ENCODE results near the gene LUZP2.

The LUZP2 gene

DNA sequence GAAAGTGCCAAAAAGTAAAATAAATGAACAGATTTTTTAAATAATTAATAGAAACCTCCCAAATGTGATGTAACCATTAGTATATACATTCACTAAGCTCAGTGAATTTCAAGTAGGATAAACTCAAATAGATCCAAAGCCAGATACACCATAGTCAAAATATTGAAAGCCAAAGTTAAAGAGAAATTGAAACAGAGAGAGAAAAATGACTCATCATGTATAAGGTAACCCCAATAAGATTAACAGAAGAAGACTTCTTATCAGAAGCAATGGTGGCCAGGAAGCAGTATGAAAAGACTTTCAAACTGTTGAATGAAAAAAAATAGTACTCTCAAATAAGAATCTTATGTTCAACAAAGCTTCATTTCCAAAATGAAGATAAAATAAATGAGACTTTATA, 70.5 kb downstream of the LUZP2 start:
- Histone ChIP-seq H3K4me1 (ENCODE audit: insufficient read depth, low read length) (no peaks in the 10 kb centered on the region), H3K9ac (ENCODE audit: low read length) (no peak overlapping the region), H3K4me3 (ENCODE audit: low read depth in 1 of 2, low read length in 2 of 2) (no peak overlapping the region), H3K27me3 (ENCODE audit: control insufficient read depth in 1 of 2, insufficient read depth in 2 of 2, low read length in 2 of 2) (no peaks in the 10 kb centered on the region), H3K36me3 (ENCODE audit: insufficient read depth, low read length) (no peaks in the 10 kb centered on the region), H3K9me3 (ENCODE audit: low read length) (no peaks in the 10 kb centered on the region), H3K27ac (ENCODE audit: low read depth, low read length) (no peak overlapping the region)

DNA sequence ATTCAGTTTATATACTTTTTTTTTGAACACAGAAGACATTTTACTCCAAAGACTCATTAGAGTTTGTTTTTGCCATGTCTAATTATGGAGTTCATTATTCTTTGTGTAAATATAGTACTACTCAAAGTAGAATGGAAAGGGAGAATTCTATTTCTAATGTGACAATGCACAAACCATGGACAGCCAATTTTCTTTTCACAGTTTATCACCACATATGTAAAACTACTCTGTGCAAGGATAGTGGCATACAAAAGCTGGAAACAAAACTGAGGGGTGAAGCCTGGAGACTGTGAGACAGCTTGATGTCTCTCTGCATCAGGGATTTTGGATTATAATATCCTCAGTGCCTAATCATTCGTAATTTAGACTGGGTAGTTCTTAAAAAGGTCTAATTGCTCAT, 75.5 kb downstream of the LUZP2 start:
- no peak overlapping the region for H3K9ac ChIP-seq (ENCODE audit: low read length)
- H3K4me1 ChIP-seq (ENCODE audit: insufficient read depth, low read length): no peaks in the 10 kb centered on the region
- no peaks in the 10 kb centered on the region for H3K36me3 ChIP-seq (ENCODE audit: insufficient read depth, low read length)
- no peak overlapping the region for H3K4me3 ChIP-seq (ENCODE audit: low read depth in 1 of 2, low read length in 2 of 2)
- H3K27me3 ChIP-seq (ENCODE audit: control insufficient read depth in 1 of 2, insufficient read depth in 2 of 2, low read length in 2 of 2): no peaks in the 10 kb centered on the region
- no peaks in the 10 kb centered on the region for H3K9me3 ChIP-seq (ENCODE audit: low read length)
- H3K27ac ChIP-seq (ENCODE audit: low read depth, low read length): no peak overlapping the region

DNA sequence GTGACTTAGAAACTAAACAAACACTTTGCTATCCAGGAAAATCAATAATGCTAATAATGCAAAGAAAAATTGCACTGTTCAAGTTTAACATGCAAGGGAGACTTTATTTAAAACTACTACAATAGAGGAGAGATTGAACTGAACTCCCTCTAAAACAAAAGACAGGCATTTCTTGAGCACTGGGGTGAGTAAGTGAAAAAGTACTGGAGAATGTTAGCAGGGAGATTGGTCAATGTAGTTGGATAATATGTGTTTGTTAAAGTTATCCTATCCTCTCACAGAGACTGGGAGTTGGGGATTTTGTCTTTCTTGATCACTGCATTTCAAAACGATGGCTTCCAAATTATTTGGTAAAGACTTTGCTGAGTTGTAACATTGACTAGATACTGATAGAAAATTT, 77.6 kb downstream of the LUZP2 start:
- H3K27me3 ChIP-seq (ENCODE audit: control insufficient read depth in 1 of 2, insufficient read depth in 2 of 2, low read length in 2 of 2): no peaks in the 10 kb centered on the region
- no peaks in the 10 kb centered on the region for H3K36me3 ChIP-seq (ENCODE audit: insufficient read depth, low read length)
- H3K27ac ChIP-seq (ENCODE audit: low read depth, low read length): no peak overlapping the region
- no peaks in the 10 kb centered on the region for H3K9me3 ChIP-seq (ENCODE audit: low read length)
- no peak overlapping the region for H3K4me3 ChIP-seq (ENCODE audit: low read depth in 1 of 2, low read length in 2 of 2)
- H3K4me1 ChIP-seq (ENCODE audit: insufficient read depth, low read length): no peaks in the 10 kb centered on the region
- no peak overlapping the region for H3K9ac ChIP-seq (ENCODE audit: low read length)

DNA sequence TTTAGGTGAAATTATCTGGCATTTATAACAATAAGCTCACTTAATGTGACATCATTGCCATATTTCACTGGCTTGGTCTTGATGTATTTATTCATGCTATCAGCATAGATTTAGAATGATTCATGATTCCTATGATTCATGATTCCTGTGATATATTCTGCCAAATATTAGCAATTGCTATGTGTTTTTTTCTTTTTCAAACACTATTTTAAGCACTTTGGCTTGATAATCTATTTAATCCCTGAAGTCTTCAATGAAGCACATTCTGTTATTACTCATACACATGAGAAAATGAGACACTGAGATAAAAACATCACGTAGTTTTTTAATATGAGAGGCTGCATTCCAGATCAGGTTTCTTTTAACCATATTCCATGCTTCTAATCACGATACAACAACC, 78.5 kb downstream of the LUZP2 start:
- H3K9me3 ChIP-seq (ENCODE audit: low read length): no peaks in the 10 kb centered on the region
- H3K36me3 ChIP-seq (ENCODE audit: insufficient read depth, low read length): no peaks in the 10 kb centered on the region
- H3K9ac ChIP-seq (ENCODE audit: low read length): no peak overlapping the region
- no peak overlapping the region for H3K4me3 ChIP-seq (ENCODE audit: low read depth in 1 of 2, low read length in 2 of 2)
- no peak overlapping the region for H3K27ac ChIP-seq (ENCODE audit: low read depth, low read length)
- no peaks in the 10 kb centered on the region for H3K27me3 ChIP-seq (ENCODE audit: control insufficient read depth in 1 of 2, insufficient read depth in 2 of 2, low read length in 2 of 2)
- no peaks in the 10 kb centered on the region for H3K4me1 ChIP-seq (ENCODE audit: insufficient read depth, low read length)

DNA sequence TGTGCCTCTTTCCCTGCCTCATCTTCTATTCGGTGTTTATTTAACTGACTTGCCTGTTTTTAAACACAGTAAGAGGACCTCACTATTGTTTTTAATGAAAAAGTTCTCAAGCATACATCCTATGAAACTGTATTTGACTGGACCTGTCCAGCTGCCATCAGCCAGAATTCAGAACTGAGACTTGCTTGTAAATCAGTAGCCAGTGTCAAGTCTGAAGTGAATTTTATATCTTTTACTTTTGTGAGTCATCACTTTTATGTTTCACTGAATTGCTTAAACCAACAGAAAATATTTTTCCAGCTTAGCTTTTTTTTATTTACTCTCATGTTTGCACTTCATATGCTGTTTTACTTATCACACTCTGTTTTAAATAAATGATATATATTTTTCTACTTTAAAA, 88.3 kb downstream of the LUZP2 start:
- no peak overlapping the region for H3K4me3 ChIP-seq (ENCODE audit: low read depth in 1 of 2, low read length in 2 of 2)
- no peaks in the 10 kb centered on the region for H3K4me1 ChIP-seq (ENCODE audit: insufficient read depth, low read length)

DNA sequence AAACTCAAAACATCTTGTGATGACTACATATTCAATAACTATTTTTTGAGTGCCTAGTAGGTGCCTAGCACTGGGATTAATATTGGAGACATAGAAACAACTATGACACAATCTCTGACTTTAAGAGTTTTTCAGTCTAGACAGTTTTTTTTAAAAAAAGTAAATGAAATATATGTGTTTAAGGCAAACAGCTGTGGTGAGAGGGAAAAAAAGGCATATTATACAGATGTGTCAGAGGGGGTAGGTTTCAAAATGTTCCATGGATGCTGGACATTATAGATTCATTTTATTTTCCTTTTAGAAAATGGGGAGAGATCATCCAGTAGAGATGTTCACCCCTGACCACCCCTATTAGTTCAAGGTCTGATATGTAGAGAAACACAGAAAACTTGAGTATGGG, 90.8 kb downstream of the LUZP2 start:
- no peaks in the 10 kb centered on the region for H3K9me3 ChIP-seq (ENCODE audit: low read length)
- no peak overlapping the region for H3K27ac ChIP-seq (ENCODE audit: low read depth, low read length)
- H3K27me3 ChIP-seq (ENCODE audit: control insufficient read depth in 1 of 2, insufficient read depth in 2 of 2, low read length in 2 of 2): no peaks in the 10 kb centered on the region
- no peak overlapping the region for H3K4me3 ChIP-seq (ENCODE audit: low read depth in 1 of 2, low read length in 2 of 2)
- no peak overlapping the region for H3K9ac ChIP-seq (ENCODE audit: low read length)
- H3K4me1 ChIP-seq (ENCODE audit: insufficient read depth, low read length): no peaks in the 10 kb centered on the region
- H3K36me3 ChIP-seq (ENCODE audit: insufficient read depth, low read length): no peaks in the 10 kb centered on the region

More for the DNA sequence above, 88.3 kb downstream of the LUZP2 start:
- Histone ChIP-seq H3K27ac (ENCODE audit: low read depth, low read length) (no peak overlapping the region), H3K27me3 (ENCODE audit: control insufficient read depth in 1 of 2, insufficient read depth in 2 of 2, low read length in 2 of 2) (no peaks in the 10 kb centered on the region), H3K36me3 (ENCODE audit: insufficient read depth, low read length) (no peaks in the 10 kb centered on the region), H3K9me3 (ENCODE audit: low read length) (no peaks in the 10 kb centered on the region), H3K9ac (ENCODE audit: low read length) (no peak overlapping the region)

DNA sequence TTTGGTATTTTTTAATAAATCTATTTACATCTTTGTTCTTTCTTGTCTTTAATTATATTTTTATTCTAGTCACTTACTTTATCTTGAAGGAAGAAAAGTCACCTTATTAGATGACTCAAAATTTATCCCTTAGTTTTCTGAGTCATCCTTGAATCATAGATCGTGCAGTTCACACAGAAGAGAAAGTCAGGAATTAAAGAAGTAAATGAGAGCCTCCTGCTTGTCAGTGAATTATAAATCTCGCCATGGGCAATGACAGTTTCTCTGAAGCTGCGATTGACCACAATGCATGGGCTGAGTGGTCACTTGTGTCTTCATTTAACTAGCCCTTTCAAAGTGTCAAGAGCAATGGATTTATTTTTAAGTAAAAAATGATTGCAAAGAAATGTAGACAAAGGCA, 91.2 kb downstream of the LUZP2 start:
- H3K9me3 ChIP-seq (ENCODE audit: low read length): no peaks in the 10 kb centered on the region
- no peak overlapping the region for H3K27ac ChIP-seq (ENCODE audit: low read depth, low read length)

DNA sequence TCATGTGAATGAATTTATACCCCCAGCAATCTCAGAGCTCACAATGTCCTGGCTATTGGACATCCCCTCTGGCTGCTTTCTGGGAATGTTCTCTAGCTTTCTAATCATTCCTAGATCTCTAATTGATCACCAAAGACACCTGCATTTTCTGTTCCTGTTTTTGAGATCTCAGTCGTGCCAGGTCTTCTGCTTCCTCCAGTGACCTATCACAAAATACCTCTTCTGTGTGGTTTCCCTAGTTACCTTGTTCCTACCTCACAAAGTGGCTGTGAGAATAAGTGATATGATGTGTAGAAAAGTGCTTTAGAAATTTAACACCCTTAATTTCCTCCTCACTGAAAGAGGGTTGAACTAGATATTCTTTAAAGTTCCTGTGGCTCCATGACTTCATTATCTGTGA, 92.2 kb downstream of the LUZP2 start:
- Histone ChIP-seq H3K4me1 (ENCODE audit: insufficient read depth, low read length) (no peaks in the 10 kb centered on the region), H3K9me3 (ENCODE audit: low read length) (no peaks in the 10 kb centered on the region), H3K36me3 (ENCODE audit: insufficient read depth, low read length) (no peaks in the 10 kb centered on the region), H3K27me3 (ENCODE audit: control insufficient read depth in 1 of 2, insufficient read depth in 2 of 2, low read length in 2 of 2) (no peaks in the 10 kb centered on the region), H3K9ac (ENCODE audit: low read length) (no peak overlapping the region), H3K27ac (ENCODE audit: low read depth, low read length) (no peak overlapping the region), H3K4me3 (ENCODE audit: low read depth in 1 of 2, low read length in 2 of 2) (no peak overlapping the region)

More for the DNA sequence above, 91.2 kb downstream of the LUZP2 start:
- Histone ChIP-seq H3K36me3 (ENCODE audit: insufficient read depth, low read length) (no peaks in the 10 kb centered on the region), H3K4me1 (ENCODE audit: insufficient read depth, low read length) (no peaks in the 10 kb centered on the region), H3K27me3 (ENCODE audit: control insufficient read depth in 1 of 2, insufficient read depth in 2 of 2, low read length in 2 of 2) (no peaks in the 10 kb centered on the region), H3K9ac (ENCODE audit: low read length) (no peak overlapping the region), H3K4me3 (ENCODE audit: low read depth in 1 of 2, low read length in 2 of 2) (no peak overlapping the region)

DNA sequence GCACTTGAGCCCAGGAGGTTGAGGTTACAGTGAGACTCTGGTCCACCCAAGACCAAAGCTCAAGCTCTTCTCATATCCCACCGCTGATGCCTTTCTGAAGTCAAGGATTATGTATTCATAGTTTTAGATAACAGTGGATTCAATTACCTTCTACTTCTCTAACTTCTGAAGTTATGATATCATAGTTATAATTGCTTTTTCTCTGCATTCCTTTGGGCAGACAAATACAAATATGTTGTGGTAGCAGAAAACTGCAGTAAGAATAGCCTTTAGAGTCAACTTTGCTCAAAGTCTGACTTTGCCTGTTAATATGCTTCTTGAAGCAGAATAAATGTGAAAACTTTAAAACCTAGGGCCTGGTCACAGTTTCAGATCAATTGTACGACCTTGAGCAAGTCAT, 94.4 kb downstream of the LUZP2 start:
- H3K9ac ChIP-seq (ENCODE audit: low read length): no peak overlapping the region
- H3K27me3 ChIP-seq (ENCODE audit: control insufficient read depth in 1 of 2, insufficient read depth in 2 of 2, low read length in 2 of 2): no peaks in the 10 kb centered on the region
- H3K4me3 ChIP-seq (ENCODE audit: low read depth in 1 of 2, low read length in 2 of 2): no peak overlapping the region
- no peaks in the 10 kb centered on the region for H3K9me3 ChIP-seq (ENCODE audit: low read length)
- H3K4me1 ChIP-seq (ENCODE audit: insufficient read depth, low read length): no peaks in the 10 kb centered on the region
- H3K27ac ChIP-seq (ENCODE audit: low read depth, low read length): no peak overlapping the region
- H3K36me3 ChIP-seq (ENCODE audit: insufficient read depth, low read length): no peaks in the 10 kb centered on the region

DNA sequence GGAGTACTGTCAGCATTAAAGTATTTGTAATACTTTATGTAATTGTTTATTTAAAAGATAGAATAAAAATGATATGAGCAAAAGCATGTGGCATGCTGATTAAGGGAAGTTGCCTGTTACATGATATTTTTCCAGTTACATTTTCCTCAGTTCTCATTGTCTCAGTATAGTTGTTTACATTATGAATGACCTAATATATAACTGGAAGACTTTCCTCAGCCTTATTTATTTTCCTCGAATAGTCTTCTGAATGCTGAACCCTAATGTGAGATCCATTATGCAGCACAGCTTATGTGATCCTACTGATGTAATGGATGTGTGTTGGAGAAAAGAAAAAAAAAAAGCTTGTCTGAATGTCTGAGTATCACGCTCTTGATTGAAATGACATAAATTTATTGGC, 95.5 kb downstream of the LUZP2 start:
- no peaks in the 10 kb centered on the region for H3K4me1 ChIP-seq (ENCODE audit: insufficient read depth, low read length)
- H3K27me3 ChIP-seq (ENCODE audit: control insufficient read depth in 1 of 2, insufficient read depth in 2 of 2, low read length in 2 of 2): no peaks in the 10 kb centered on the region
- no peak overlapping the region for H3K9ac ChIP-seq (ENCODE audit: low read length)
- no peaks in the 10 kb centered on the region for H3K9me3 ChIP-seq (ENCODE audit: low read length)
- no peak overlapping the region for H3K4me3 ChIP-seq (ENCODE audit: low read depth in 1 of 2, low read length in 2 of 2)
- no peaks in the 10 kb centered on the region for H3K36me3 ChIP-seq (ENCODE audit: insufficient read depth, low read length)
- H3K27ac ChIP-seq (ENCODE audit: low read depth, low read length): no peak overlapping the region

DNA sequence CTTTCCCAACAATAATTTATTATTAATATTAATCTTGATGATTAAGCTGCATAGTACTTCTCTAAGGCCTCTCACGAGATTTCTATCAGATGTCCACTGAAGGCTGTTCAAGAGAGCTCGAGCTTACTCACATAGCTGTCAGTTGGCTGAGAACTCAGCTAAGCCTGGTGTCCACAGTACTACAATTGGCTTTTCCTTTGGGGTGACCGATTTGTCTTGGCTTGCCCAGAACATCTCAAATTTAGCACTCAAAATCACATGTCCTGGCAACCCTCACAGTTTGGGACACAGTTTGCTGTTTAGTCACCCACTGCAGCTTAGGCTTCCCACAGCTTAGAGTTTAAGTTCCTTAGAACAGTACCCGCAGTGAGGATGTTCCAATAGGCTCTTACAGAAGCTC, 96.5 kb downstream of the LUZP2 start:
- H3K4me3 ChIP-seq (ENCODE audit: low read depth in 1 of 2, low read length in 2 of 2): no peak overlapping the region
- no peaks in the 10 kb centered on the region for H3K27me3 ChIP-seq (ENCODE audit: control insufficient read depth in 1 of 2, insufficient read depth in 2 of 2, low read length in 2 of 2)
- H3K9ac ChIP-seq (ENCODE audit: low read length): no peak overlapping the region
- H3K4me1 ChIP-seq (ENCODE audit: insufficient read depth, low read length): no peaks in the 10 kb centered on the region
- H3K36me3 ChIP-seq (ENCODE audit: insufficient read depth, low read length): no peaks in the 10 kb centered on the region
- no peak overlapping the region for H3K27ac ChIP-seq (ENCODE audit: low read depth, low read length)
- H3K9me3 ChIP-seq (ENCODE audit: low read length): no peaks in the 10 kb centered on the region

DNA sequence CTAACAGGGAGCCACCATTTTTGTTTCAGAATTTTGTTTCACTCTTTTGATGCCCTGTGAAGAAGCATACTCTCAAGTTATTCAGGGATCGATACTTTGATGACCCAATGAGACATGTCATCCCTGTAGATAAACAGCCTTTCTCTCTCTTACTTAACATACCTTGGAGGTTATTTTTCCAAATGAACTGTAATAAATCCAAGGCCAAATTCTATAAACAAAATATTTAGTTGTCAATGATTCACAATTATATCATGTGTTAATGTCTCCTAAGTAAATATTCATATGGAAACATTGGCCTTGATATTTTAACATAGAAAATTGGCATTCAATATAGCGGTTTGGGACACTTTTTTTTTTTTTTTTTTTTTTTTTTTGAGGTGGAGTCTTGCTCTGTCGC, 97.5 kb downstream of the LUZP2 start:
- H3K4me1 ChIP-seq (ENCODE audit: insufficient read depth, low read length): no peaks in the 10 kb centered on the region
- no peaks in the 10 kb centered on the region for H3K36me3 ChIP-seq (ENCODE audit: insufficient read depth, low read length)
- H3K9ac ChIP-seq (ENCODE audit: low read length): no peak overlapping the region
- H3K27me3 ChIP-seq (ENCODE audit: control insufficient read depth in 1 of 2, insufficient read depth in 2 of 2, low read length in 2 of 2): no peaks in the 10 kb centered on the region
- H3K9me3 ChIP-seq (ENCODE audit: low read length): no peaks in the 10 kb centered on the region
- H3K27ac ChIP-seq (ENCODE audit: low read depth, low read length): no peak overlapping the region
- H3K4me3 ChIP-seq (ENCODE audit: low read depth in 1 of 2, low read length in 2 of 2): no peak overlapping the region

All from muscle layer of colon (tissue), 2 donors.